Fibroblast of pulmonary artery (primary cell): Measurements from ENCODE around the gene PLGLB1.
A peak's percentile ranks its signal among the peaks of the same experiment; 100 is the strongest.
"Not testable (repeated sequence)": the region's sequence is repeated elsewhere in the genome, so short reads cannot be mapped to it uniquely, and the experiment has no call there.

ENCODE experiments used
- DNase-seq: peaks from one replicate; pipeline ENCODE4 v3.0.0-alpha.2; 2010; ENCODE audit warnings: low read depth
- H3K4me3 ChIP-seq: replicated peaks from 2 replicates; pipeline ENCODE4 v1.5.1; 2011; ENCODE audit warnings: low read depth, mild to moderate bottlenecking, control low read depth, low read length, moderate library complexity
- TF ChIP-seq, protein P1 (sequence below): IDR thresholded peaks from 2 replicates; pipeline ENCODE4 v1.5.1; 2011; ENCODE audit warnings: mild to moderate bottlenecking, control low read depth, low read length, inconsistent platforms; ENCODE audit errors: missing control alignments

Gene PLGLB1

DNA sequence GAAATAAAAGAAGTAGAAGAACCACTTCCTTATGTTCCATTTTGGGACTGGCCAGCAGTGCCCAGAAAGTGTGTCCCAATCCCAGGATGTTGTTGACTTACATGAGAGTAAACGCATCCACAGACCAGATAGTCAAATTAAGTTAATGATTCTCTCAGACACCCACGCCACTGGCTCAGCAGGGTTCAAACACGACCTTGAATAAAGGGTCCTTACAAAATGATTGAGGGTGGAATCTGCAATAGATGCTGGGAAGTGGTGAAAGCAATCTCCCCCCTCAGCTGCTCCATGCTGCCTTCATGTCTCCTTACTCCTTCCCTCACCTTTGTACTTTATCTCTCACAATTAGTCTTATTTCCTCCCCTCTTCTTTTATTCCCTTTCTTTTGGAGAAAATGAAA lies at the start of gene PLGLB1:
Gene PLGLB1 (minus strand): TSS at position 101 of the 400 bp plus-strand sequence. CDS start 61 bp downstream, at position 40.
- H3K4me3 ChIP-seq, DNase-seq: not testable (repeated sequence)

DNA sequence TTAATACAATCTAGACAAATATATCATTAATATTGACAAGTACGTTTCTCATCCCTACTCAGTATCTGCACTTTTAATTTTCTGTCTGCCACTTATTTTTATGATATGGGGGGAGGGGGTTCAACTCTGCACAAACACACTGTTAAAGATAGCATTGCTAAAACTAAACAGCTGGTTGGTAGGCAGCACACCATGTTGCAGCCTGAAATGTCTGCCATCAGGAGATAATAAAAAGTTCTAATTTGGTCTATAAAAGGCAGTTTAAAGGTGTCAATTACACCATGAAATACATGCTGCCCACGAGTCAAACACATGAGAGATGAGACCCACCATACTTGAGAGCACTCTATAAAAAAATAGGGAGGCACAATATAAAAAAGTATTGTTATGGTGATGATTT lies 42.7 kb upstream of the PLGLB1 start:
- not testable (repeated sequence) for H3K4me3 ChIP-seq, DNase-seq

DNA sequence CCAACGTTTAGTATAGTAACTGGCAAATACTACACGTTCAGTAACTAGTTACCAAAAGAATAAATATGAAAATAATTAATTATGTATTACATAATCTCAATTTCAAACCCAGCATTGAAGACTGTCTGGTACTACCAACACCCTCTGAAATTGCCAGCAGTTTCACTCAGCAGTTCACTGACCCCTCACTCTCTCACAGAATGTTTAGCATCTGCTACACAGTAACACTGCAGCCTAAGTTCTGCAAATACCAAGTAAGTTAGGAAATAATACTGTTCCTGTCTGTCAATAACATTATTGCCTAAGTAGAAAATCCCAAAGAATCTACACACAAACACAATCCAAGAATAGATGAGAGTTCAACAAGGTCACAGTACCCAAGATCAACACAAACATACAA lies 41.8 kb upstream of the PLGLB1 start:
- not testable (repeated sequence) for H3K4me3 ChIP-seq, DNase-seq

DNA sequence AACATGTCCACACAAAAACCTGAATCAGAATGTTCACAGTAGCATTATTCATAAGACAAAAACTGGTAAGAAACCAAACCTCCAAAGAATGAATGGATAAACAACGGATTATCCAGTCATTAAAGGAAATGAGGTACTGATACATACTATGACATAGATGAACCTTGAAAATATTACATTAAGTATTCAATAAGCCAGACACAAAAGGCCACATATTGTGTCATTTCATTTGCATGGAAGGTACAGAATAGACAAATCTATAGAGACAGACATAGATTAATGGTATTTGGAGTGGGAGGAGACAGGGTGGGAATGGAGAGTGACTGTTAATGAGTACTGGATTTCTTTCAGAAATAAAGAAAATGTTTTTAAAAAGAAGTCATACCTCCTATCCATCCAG lies 39.9 kb upstream of the PLGLB1 start:
- DNase-seq, H3K4me3 ChIP-seq: not testable (repeated sequence)

DNA sequence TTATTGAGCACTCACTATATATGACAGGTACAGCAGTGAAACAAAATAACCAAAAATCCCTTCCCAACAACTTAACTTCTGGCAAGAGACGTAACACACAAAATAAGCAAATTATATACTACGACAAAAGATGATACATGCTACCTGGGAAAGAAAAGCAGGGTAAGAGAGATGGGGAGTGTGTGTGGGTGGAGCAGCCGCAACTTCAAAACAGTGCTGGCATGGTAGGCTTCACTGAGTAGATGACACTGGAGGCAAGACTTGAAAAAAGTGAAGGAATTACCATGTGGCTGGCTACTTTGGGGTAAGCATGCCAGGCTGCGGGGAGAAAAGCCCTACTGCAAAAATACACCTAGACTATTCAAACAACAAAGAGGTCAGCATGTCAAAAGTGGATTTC lies 36.0 kb upstream of the PLGLB1 start:
- DNase-seq = not testable (repeated sequence)

DNA sequence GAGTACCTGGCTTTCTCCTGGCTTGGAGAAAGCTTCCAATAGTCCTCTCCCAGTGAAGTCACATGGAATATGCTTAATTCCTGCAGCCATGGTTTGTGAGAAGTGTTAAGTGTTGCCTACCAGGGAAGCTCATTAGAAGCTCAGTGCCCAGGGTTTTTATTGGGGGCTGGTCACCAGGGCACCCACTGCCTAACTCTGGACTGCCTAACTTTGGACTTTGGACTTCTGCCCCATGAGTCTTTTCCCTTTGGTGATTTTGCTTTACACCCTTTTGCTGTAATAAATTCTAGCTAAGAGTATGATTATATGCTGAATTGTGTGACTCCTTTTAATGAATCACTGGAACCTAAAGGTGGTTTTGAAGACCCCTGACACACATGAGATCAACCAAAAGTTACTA lies 35.2 kb upstream of the PLGLB1 start:
- not testable (repeated sequence) for DNase-seq, H3K4me3 ChIP-seq

More for the DNA sequence above, 36.0 kb upstream of the PLGLB1 start:
- H3K4me3 ChIP-seq = not testable (repeated sequence)

DNA sequence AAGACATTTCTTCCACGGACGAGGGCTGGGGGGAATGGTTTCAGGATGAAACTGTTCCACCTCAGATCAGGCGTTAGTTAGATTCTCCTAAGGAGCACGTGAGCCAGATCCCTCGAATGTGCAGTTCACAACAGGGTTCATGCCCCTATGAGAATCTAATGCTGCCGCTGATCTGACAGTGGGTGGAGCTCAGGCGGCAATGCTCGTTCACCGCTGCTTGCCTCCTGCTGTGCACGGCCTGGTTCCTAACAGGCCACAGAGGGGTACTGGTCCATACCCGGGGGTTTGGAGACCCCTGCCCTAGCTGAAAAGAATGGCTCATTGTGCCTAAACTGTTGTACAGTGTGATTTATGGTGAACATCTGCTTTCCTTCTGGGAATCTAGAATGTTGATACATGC lies 34.8 kb upstream of the PLGLB1 start:
- not testable (repeated sequence) for H3K4me3 ChIP-seq, DNase-seq

DNA sequence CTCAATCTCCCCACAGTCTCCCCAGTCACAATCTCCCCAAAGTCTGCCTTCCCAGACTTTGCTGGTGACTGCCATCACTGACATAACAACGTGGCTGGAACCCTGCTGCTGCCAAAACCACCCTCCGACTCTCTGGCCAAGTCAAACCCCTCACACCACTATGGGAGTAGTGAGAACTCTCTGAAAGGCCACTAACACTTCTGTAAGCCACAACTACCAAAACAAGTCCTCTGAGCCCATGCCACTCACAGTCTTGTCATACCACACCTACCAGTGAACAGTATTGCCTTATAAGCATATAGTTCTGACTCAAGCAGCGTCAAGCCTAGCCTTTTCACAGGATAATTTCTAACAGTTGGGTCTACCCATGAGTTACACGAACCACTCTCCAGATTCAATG lies 32.7 kb upstream of the PLGLB1 start:
- not testable (repeated sequence) for DNase-seq, H3K4me3 ChIP-seq

DNA sequence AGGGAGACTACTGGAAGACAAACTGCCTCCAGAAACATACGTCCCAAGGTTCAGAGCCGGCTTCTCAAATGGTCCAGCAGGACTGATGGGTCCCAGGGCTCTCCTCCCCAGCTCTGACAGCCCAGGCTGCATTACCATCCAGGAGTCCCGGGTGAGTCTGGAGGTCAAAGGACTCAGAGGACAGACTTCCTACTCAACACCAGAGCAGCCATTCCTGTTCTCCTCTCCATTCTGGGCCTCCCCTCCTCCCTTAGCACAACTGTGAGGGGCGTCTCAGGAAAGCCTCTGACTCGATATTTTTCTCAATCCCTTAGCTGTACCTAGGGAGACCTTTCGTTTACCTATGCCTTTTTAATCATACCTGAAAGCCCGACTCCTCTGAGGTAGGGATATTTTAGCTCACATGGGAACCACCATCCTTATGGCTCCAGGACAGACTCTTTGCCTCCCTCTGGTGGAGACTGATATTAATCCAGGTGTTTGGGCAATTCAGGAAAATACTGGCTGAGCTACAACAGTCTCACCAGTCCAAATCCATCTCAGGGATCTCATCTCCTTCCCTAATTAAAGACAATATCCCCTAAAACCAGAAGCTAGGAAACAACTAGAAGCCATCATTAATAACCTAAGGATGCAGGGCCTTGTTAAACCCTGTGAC lies 19.8 kb upstream of the PLGLB1 start:
- TF ChIP-seq, protein P1, sequence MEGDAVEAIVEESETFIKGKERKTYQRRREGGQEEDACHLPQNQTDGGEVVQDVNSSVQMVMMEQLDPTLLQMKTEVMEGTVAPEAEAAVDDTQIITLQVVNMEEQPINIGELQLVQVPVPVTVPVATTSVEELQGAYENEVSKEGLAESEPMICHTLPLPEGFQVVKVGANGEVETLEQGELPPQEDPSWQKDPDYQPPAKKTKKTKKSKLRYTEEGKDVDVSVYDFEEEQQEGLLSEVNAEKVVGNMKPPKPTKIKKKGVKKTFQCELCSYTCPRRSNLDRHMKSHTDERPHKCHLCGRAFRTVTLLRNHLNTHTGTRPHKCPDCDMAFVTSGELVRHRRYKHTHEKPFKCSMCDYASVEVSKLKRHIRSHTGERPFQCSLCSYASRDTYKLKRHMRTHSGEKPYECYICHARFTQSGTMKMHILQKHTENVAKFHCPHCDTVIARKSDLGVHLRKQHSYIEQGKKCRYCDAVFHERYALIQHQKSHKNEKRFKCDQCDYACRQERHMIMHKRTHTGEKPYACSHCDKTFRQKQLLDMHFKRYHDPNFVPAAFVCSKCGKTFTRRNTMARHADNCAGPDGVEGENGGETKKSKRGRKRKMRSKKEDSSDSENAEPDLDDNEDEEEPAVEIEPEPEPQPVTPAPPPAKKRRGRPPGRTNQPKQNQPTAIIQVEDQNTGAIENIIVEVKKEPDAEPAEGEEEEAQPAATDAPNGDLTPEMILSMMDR = peak; percentile 17
- not testable (repeated sequence) for DNase-seq, H3K4me3 ChIP-seq

DNA sequence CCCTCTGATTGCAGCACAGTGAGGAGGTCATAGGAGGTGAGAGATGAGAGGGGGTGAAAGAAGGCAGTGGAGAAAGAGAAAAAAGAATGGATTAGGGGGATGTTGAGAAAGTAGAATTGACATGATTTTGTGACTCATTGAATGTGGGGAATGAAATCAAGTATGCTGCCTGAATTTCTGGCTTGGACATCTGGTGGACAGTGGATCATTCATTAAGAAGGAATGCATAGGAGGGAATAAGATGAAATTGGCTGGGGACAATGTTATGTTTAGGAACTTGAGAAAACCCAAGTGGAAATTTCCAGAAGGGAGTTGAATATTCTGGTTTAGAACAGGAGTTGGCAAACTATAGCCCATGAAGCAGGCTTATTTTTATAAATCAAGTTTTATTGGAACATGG lies 7.0 kb upstream of the PLGLB1 start:
- not testable (repeated sequence) for DNase-seq, H3K4me3 ChIP-seq

DNA sequence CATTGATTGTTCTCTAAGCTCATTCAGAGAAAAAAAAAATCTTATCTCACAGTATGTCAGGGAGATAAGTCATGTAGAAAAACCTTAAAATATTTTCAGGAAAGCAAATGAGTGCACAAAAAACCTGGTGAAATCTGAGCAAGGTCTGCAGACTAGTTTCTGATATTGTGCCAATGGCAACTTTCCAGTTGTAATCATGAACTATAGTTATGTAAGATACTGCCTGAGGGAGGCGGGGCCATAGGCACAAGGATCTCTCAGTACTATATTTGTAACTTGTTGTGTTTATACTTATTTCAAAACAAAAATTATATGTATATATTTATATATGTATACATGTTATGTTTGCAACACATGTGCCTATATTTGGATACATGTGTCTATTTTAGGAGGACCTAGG lies 5.2 kb upstream of the PLGLB1 start:
- DNase-seq, H3K4me3 ChIP-seq: not testable (repeated sequence)

DNA sequence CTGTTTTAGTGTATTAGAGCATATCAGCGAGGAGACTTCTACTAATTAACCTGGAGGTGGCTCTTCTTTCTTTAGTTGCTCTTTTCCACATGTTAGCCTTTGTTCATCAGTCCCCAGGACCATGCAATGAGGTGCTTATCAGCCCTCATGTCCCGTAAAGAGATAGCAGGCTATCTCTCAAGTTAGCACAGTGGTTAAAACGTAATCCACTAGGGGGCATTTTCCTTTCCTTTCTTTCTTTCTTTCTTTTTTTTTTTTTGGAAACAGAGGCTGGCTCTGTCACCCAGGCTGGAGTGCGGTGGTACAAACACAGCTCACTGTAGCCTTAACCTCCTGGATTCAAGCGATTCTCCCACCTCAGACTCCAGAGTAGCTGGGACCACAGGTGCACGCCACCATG lies 4.3 kb upstream of the PLGLB1 start:
- not testable (repeated sequence) for H3K4me3 ChIP-seq, DNase-seq

DNA sequence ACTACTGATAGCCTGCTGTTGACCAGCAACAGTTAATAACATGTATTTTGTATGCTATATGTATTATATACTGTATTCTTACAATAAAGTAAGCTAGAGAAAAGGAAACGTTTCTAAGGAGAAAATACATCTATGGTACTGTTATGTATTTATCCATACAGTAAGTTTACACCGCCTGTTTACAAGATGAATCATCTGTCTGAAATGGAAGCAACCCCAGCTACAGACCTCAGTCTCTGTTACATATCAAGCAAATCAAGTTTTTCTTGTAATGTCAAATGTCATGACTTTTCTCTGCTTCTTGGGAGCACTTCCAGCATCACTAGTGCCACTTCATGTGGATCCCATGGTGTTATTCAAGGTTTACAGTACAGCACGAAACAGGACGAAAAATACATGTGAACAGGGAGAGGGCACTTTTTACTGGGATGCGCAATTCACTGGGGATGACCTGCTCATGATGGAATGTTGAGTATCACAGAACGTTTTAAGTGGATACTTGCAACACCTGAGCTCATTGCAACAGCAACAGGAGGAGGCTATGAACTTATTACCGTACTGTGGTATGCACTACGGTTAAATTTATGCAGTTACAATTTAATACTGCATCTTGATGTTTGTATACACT lies 2.5 kb upstream of the PLGLB1 start:
- not testable (repeated sequence) for DNase-seq, H3K4me3 ChIP-seq

DNA sequence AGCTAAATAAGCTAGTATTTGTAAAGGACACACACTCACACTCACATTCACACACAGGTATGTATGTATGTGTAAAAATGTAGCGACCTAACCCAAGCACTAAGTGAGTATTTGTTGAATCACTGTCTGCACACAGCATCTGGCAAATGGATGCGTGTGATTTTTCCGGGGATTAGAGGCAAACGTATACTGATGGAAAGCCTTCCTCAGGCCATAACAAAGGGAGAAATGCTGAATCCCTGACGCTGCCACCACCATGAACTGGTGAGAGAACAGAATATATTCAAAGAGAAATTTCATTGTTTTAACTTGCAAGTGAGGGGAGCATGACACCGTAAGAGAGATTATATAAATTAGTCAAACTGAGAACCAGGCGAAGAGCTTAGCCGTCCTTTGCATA lies 601 bp downstream of the PLGLB1 start:
- H3K4me3 ChIP-seq, DNase-seq: not testable (repeated sequence)

DNA sequence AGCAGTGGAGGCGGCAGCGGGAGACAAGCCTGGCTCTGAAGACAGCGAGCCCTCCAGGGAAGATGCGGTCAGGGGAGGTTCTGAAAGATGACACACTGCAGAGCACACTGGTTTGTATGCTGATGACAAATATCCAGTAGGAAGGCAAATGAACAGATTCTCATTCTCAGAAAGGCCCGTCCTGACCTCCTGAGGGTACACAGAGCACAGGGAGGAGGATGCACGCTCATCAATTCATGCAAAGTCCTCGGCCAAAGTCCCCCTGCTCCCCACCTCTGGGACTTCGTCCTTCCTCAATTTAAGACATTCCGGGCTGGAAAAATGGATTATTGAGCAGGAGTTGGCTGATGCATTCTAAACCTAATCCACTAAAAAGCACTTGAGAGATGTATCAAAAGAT lies 2.6 kb downstream of the PLGLB1 start:
- not testable (repeated sequence) for H3K4me3 ChIP-seq, DNase-seq

DNA sequence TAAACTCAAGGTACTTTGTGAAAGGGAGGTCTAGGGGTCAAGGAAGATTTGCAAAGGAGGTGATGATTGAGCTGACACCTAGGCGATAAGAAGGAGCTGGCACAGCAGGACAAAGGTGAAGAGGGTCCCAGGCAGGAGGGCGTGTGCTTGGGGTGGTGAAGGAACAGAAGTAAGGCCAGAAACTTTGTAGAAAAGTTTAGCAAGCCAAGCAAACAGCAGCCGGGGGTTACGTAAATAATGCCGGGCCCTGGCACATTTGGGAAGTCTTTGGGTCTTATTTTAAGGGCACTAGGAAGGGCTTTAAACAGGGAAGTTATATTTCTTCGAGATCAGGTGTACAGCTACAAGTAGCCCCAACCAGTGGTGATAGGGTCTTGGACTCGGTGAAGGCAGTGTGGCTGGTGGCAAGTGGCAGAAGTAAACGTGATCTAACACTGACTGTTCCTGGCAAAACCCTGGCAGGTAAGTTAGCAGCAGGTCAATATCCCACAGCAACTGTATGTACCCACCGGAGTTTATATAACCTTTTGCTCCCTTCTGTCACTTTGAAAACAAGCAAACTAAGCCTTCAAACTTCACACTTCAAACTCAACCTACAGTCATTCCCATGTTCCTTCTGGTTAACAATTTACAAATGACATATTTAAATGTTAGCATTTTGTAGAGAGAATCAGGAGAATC lies 7.0 kb downstream of the PLGLB1 start:
- DNase-seq, H3K4me3 ChIP-seq: not testable (repeated sequence)

DNA sequence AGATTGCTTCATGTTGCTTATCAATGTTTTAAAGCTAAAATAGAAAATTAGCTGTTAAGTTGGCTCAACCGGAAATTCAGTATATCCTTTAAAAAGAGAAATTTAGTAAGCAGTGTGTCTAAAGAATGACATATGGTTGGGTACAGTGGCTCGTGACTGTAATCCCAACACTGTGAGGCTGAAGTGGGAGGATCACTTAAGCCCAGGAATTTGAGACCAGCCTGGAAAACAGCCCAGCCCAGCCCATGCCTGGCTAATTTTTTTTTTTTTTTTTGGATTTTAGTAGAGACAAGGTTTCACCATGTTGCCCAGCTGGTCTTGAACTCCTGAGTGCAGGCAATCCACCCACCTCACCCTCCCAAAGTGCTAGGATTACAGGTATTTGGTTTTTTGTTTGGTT lies 17.2 kb downstream of the PLGLB1 start:
- not testable (repeated sequence) for H3K4me3 ChIP-seq, DNase-seq
